NCI-H226 (cell line): Measurements from ENCODE around the gene PARD3.
"Not testable (repeated sequence)": the region's sequence is repeated elsewhere in the genome, so short reads cannot be mapped to it uniquely, and the experiment has no call there.

ENCODE experiments used
- DNase-seq: peaks from one replicate; pipeline ENCODE4 v3.0.0-alpha.2; 2015

PARD3 gene

DNA sequence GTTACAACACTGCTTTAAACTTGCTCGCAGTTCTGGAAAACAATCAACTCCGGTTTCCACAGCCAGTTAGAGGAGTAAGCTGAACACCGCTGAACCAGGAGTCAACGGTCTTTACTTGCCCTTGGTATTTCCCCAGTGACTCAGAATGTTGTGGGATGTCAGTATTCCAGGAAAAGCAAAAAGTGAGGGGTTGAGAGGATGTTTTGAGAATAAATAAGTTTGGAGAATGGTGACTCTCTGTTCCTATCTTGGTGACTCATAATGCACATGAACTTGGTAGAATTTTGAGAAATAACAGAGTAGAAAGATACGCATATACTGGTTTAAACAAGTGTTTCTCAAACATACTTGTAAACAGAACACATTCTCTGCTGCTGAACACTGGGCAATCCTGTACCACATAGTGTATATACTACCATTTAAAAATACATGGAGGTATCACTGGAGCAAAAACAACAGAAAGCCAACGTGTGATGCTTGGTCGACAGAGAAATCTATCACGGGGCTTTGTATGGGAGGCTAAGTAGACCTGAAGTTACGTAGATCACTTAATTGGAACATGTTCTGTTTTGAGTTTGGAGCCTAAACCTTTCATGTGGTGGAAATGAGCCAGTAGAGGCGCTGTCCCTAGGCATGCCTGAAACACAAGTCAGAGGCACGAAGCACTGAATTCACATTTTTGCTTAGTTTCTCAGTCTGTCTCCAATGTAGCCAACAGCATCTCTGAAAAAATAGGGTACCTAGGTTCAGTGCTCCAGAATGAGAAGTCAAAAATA is 534.3 kb downstream of the PARD3 start:
- DNase-seq: peak; percentile 97

DNA sequence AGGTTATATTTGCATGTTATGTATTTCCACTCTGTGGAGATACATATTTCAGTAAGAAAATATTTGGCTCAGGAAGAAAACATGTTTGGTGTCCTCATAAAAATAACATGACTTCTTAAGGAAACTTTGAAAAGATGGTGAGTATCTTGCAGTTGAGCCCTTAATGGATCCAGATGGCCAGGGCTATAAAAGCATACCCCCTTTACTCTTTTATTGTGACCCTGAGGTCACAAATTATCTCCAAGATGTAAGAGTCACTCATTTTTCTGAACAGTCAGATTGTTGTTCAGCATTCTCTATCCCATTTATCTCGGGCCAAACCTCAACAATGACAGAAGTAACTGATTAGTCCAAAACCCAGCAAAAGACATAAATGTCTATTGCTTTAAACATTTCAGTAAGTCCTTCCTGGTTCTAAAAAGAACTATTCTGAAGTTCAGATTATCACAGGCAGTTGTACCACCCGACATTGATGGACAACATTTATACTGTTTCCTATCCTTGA is 539.4 kb downstream of the PARD3 start:
- no peak for DNase-seq

- DNase-seq: no peak
Measured at GRCh38 chr10:34274906-34275305, 540.2 kb downstream of the PARD3 start.

- no peak for DNase-seq
Measured at GRCh38 chr10:34273340-34273739, 541.8 kb downstream of the PARD3 start.

- DNase-seq: no peak
Measured at GRCh38 chr10:34272316-34272715, 542.8 kb downstream of the PARD3 start.

DNA sequence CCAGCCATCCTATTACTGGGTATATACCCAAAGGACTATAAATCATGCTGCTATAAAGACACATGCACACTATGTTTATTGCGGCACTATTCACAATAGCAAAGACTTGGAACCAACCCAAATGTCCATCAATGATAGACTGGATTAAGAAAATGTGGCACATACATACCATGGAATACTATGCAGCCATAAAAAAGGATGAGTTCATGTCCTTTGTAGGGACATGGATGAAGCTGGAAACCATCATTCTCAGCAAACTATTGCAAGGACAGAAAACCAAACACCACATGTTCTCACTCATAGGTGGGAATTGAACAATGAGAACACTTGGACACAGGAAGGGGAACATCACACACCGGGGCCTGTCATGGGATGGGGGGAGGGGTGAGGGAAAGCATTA is 546.7 kb downstream of the PARD3 start:
- not testable (repeated sequence) for DNase-seq

GRCh38 chr10:34262985-34263384 is 552.1 kb downstream of the PARD3 start:
- DNase-seq: no peak

DNA sequence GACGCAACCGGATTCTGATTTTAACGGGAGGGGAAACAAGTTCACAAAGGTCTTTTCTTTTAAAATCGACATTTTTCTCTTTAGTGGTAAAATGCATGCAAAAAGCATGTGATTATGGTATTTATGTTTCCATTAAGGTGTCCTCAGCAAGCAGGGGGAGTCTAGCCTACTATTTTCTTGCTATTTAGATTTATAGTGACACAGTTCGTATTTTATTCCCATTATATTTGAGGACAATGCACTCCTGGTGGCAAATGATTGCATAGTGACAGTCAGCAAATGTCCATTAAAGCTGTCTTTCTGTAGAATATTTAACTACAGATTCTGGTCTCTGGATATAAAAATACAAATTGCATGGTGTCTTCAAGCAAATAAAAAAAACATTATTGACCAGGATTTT is 554.2 kb downstream of the PARD3 start:
- no peak for DNase-seq

- DNase-seq: no peak
Measured at GRCh38 chr10:34256216-34256615, 558.9 kb downstream of the PARD3 start.

- DNase-seq: no peak
Measured at GRCh38 chr10:34255035-34255434, 560.1 kb downstream of the PARD3 start.

DNA sequence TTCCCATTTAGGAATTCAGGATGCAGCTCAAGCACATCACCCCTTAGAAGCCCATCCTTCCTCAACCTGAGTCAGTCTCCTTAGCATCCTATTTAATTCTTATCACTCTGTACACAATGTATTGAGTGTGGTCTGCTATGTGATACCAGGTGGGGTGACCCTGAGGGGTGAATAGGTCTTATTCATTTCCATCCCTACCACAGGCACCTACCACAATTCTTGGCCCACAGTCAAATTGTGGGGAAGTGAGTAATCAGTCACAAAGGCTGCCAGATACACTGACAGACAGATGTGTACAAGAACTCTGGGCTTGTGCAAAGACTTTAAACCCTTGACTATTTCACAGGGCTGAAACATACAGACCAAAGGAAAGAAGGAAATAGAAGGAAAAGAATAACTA is 560.5 kb downstream of the PARD3 start:
- peak; percentile 84 for DNase-seq

- DNase-seq: no peak
Measured at GRCh38 chr10:34252111-34252510, 563.0 kb downstream of the PARD3 start.

DNA sequence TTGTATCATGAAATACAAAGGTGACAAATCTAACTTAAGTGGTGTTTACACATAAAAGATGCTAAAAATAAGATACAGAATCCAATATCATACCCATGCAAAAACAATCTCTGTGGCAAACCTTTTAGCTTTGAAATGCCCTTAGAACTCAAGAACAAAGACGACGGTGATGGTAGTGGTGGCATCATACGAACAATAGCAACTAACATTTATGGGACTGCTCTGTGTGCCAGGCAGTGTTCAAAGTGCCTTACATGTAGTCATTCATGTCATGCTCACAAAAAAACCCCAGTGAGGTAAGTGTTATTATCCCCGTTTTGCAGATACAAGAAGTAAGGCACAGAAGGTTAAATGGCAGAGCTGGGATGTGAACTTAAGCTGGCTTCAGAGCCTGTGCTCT is 563.9 kb downstream of the PARD3 start:
- DNase-seq: no peak

DNA sequence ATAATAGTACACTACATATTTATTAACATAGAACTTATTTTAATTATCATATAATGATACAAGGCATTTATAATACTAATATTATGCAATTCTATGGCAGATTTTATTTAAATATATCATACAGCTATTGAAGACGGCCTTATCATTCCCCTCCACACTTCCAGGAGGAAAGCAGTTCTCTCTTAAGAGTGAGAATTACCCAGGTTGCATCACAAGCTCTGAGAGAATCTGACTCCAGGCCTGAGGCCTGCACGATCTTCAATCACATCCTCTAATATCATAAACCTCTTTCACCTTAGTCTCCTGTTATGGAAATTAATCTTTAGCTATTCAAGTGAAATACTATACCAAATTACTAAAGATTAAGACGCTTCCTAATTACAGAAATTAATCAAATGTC is 564.4 kb downstream of the PARD3 start:
- no peak for DNase-seq

DNA sequence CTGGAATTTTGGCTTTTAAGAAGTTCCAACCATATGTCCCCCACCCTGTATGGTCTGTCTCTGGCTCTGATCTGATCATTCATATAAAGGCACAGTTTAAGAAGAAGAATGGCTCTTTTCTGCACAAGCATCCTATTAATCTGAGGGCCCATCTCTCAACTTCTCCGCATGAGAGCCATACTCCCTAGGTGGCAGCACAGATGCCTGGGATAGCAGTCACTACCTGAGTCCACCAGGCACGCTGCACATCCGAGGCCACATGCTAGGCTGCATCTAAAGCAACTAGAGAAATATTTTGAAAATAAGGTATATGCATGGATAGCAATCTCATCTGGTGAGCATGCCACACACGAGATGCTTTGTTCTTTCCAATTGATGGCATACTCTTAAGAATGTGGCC is 565.5 kb downstream of the PARD3 start:
- DNase-seq: no peak

- DNase-seq: no peak
Measured at GRCh38 chr10:34247560-34247959, 567.5 kb downstream of the PARD3 start.

GRCh38 chr10:34244756-34245484 is 570.2 kb downstream of the PARD3 start:
- DNase-seq: no peak

GRCh38 chr10:34241226-34242000 is 573.7 kb downstream of the PARD3 start:
- DNase-seq: no peak

- no peak for DNase-seq
Measured at GRCh38 chr10:34240039-34240438, 575.1 kb downstream of the PARD3 start.

DNA sequence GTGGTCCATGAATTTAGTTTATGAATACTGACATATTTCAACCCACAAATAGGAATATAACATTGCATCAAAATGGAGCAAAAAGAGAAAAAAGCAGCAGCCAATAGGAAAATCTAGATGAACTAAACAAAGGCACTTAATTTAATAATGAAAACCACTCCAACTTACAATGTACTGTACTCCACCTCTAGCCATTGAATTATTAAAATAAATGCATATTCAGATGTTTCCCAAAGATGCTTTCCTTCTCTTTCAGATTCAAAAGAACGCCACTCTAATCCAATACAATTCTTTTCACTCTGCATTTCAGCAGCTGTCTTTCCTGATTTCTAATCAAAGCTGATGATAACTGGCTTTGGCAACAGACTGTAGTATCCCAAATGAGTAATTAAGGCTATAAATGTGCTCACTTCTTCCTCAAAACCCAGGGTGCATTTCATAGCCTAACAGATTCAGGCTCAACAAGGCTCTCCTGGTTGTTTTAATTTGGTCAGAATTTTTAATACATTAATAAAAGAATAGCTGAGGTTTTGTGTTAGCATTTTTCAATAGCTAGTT is 577.1 kb downstream of the PARD3 start:
- no peak for DNase-seq

DNA sequence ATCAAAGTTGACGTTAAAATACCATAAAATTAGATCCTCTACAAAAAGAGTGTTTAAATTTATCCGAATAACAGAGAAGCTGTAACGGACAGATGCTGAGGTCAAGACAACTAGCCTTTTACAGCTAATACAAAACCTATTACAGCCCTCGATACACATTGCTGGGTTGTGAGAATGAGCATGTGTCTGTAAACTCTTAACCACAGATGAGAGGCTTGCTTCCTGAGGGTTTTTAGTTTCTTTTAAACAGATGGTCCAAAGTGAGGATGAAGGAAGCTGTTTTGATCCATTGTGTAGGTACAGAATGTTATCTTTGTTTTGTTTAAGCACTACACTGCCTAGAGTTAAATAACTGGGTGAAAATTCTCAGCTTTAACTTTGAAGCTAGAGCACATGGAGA is 578.2 kb downstream of the PARD3 start:
- DNase-seq: no peak

GRCh38 chr10:34235164-34235832 is 579.8 kb downstream of the PARD3 start:
- DNase-seq: no peak

DNA sequence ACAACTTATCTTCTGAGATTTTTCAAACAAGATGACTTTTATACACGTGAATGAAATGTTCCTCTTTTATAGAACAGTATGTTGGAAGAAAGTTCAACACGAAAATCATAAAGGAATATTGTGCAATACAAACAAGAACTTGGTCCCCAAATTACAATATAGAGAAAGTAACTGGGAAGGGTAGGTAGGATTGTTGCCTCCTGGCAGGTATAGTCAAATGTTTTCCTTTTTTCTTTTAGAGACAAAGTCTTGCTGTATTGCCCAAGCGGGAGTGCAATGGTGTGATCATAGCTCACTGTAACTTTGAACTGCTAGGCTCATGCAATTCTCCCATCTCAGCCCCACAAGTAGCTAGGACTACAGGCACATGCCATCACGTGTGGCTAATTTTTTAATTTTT is 582.6 kb downstream of the PARD3 start:
- no peak for DNase-seq
